K562 (cell line): ENCODE measurements around the gene TTYH2. TPM values are rescaled to one million over a fixed set of nuclear protein-coding genes. Genes with fewer than 3 reads are reported as not detected.

Experiments
- BCLAF1 ChIP-seq, 2 experiments: fragments of 450-650 bp in 1 of 2; IDR thresholded peaks; 2 replicates each; pipeline ENCODE4 v1.6.1; 2011 to 2017; ENCODE audit warnings: low read depth in 2 of 2, antibody characterized with exemption in 1 of 2, borderline replicate concordance in 1 of 2, low read length in 1 of 2, mild to moderate bottlenecking in 1 of 2, mixed read lengths in 1 of 2; ENCODE audit not compliant: control insufficient read depth in 1 of 2
- CCNT2 ChIP-seq: IDR thresholded peaks from 2 replicates; pipeline ENCODE4 v1.6.1; 2011; ENCODE audit warnings: borderline replicate concordance, low read depth, mild to moderate bottlenecking, moderate library complexity, mixed read lengths, low read length; ENCODE audit not compliant: insufficient read length; ENCODE audit errors: extremely low read depth
- HMG20B ChIP-seq: fragments of 250-450 bp; sonication (Bioruptor Pico); IDR thresholded peaks from 2 replicates; pipeline ENCODE4 v1.5.0; 2021; ENCODE audit warnings: mild to moderate bottlenecking
- HSF4 ChIP-seq: fragments of 250-450 bp; sonication (Bioruptor Pico); IDR thresholded peaks from 2 replicates; pipeline ENCODE4 v2.1.2; 2022; ENCODE audit warnings: mild to moderate bottlenecking, moderate library complexity, borderline replicate concordance
- LEF1 ChIP-seq: fragments of 450-650 bp; IDR thresholded peaks from 2 replicates; pipeline ENCODE4 v1.6.1; 2016; ENCODE audit warnings: mild to moderate bottlenecking
- OTX1 ChIP-seq: fragments of 450-650 bp; formaldehyde crosslinking; IDR thresholded peaks from 2 replicates; pipeline ENCODE4 v1.4.0; 2022; ENCODE audit warnings: mild to moderate bottlenecking
- PHF8 ChIP-seq: fragments of 200-600 bp; sonication (generic); IDR thresholded peaks from 2 replicates; pipeline ENCODE4 v1.6.1; 2012; ENCODE audit warnings: mixed run types, mild to moderate bottlenecking, inconsistent platforms, low read length, moderate library complexity, borderline replicate concordance
- PYGO2 ChIP-seq: fragments of 450-650 bp; IDR thresholded peaks from 2 replicates; pipeline ENCODE4 v1.6.1; 2016; ENCODE audit warnings: mild to moderate bottlenecking, missing genetic modification characterization, moderate library complexity, missing compliant biosample characterization
- RCOR1 ChIP-seq, 2 experiments: IDR thresholded peaks; 2 replicates each; pipeline ENCODE4 v1.6.1; 2012; ENCODE audit warnings: low read depth in 2 of 2, low read length in 2 of 2, borderline replicate concordance in 1 of 2, improper control_type of control experiment in 1 of 2
- SIRT6 ChIP-seq: IDR thresholded peaks from one replicate; pipeline ENCODE4 v1.6.1; 2012; ENCODE audit warnings: low read depth, mild to moderate bottlenecking, control low read depth, inconsistent platforms, low read length, moderate library complexity
- USF2 ChIP-seq: sonication (generic); formaldehyde crosslinking; IDR thresholded peaks from 2 replicates; pipeline ENCODE4 v1.5.0; 2020; ENCODE audit warnings: missing genetic modification reagents
- WHSC1 ChIP-seq: IDR thresholded peaks from one replicate; pipeline ENCODE4 v1.6.1; 2012; ENCODE audit warnings: low read length, control low read depth, inconsistent platforms
- XRCC5 ChIP-seq: fragments of 200-400 bp; formaldehyde crosslinking; IDR thresholded peaks from 2 replicates; pipeline ENCODE4 v1.6.1; 2017; ENCODE audit warnings: low read depth, mild to moderate bottlenecking, low read length
- ZNF280A ChIP-seq: fragments of 450-650 bp; IDR thresholded peaks from 2 replicates; pipeline ENCODE4 v1.6.1; 2018; ENCODE audit warnings: mild to moderate bottlenecking, low read depth; ENCODE audit not compliant: partially characterized antibody
- ZNF316 ChIP-seq: fragments of 450-650 bp; IDR thresholded peaks from 2 replicates; pipeline ENCODE4 v1.6.1; 2016
- polyA plus RNA-seq, 8 experiments: library from polyadenylated mRNA; depleted of rRNA in 4 of 8; stranded (reverse) in 5 of 8; unstranded in 3 of 8; fragments of >200 nt; fragmentation: Nextera tagmentation in 2 of 8; fragmentation: Illumina TruSeq in 1 of 8; extraction: Ambion mirVana in 2 of 8; extraction: Trizol in 1 of 8; gene quantifications; 2 replicates each; pipeline versions ENCODE4 v1.2.1 to v1.2.3, GENCODE V29; 2011 to 2014; ENCODE audit warnings: inconsistent platforms in 1 of 8, missing spikeins in 1 of 8
- total RNA-seq, 7 experiments: library from RNA; depleted of rRNA in 6 of 7; stranded (reverse); fragments of >200 nt in 6 of 7; fragmentation: Illumina TruSeq in 2 of 7; extraction: Trizol in 2 of 7; gene quantifications; 2 replicates each; pipeline versions ENCODE4 v1.2.1 to v1.2.3, GENCODE V29; 2011 to 2021; ENCODE audit warnings: low replicate concordance in 1 of 7

The TTYH2 gene
- total and polyA plus RNA-seq, 9 of the 15 experiments (the other 6 are each of a cell fraction or from before 2014, with no cell fraction given), result 0.03 to 2.0 (median 0.91) TPM

- TF ChIP-seq ZNF316, result peak; percentile 46; the same call in 1 of the 2 replicates
- TF ChIP-seq HMG20B (CRISPR knock-in tag), result no peak
- TF ChIP-seq HSF4 (CRISPR knock-in tag), result no peak
- no peak for TF ChIP-seq PYGO2 (tag)
- no peak for TF ChIP-seq USF2
- TF ChIP-seq PHF8, result no peak
- TF ChIP-seq SIRT6, result no peak
- no peak for TF ChIP-seq BCLAF1 (IDR thresholded peaks at IDR 0.05; ENCODE audit: borderline replicate concordance in 1 of 2, control insufficient read depth in 1 of 2, low read depth in 2 of 2, low read length in 1 of 2)
- no peak for TF ChIP-seq CCNT2
- TF ChIP-seq LEF1, result peak; percentile 34
- TF ChIP-seq OTX1, result 0 out of 2 replicates have a peak, but pooled peaks have one; percentile 46
- TF ChIP-seq WHSC1, result no peak
- TF ChIP-seq RCOR1 (IDR thresholded peaks at IDR 0.05; ENCODE audit: borderline replicate concordance in 1 of 2, low read depth in 2 of 2, low read length in 2 of 2), result peak; percentile 15 to 60; a peak in 1 of 4 replicates
- no peak for TF ChIP-seq XRCC5
- peak; percentile 28 for TF ChIP-seq ZNF280A
- TF ChIP-seq, all 486 proteins: peak for 82
Measured at GRCh38 chr17:74295625-74296547, 82.5 kb downstream of the TTYH2 start (continued).
